Measurements from ENCODE around the gene SATB1. TPM values are rescaled to one million over a fixed set of nuclear protein-coding genes. Genes with fewer than 3 reads are reported as not detected.

SATB1 gene
- total and polyA plus RNA-seq, 2 of the 8 experiments (the other 6 are each of a cell fraction or from before 2014, with no cell fraction given) = 18.8 to 28.0 TPM

- TF ChIP-seq, protein P1, sequence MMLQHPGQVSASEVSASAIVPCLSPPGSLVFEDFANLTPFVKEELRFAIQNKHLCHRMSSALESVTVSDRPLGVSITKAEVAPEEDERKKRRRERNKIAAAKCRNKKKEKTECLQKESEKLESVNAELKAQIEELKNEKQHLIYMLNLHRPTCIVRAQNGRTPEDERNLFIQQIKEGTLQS (IDR thresholded peaks at IDR 0.05; ENCODE audit: insufficient read depth, low read depth, low read length) = no peak
- TF ChIP-seq NRF1 (IDR thresholded peaks at IDR 0.05; ENCODE audit: low read depth, low read length) (no peak), SAP30 (IDR thresholded peaks at IDR 0.05; ENCODE audit: insufficient read depth, insufficient replicate concordance, low read length) (no peak), EZH2 (IDR thresholded peaks at IDR 0.05; ENCODE audit: low read depth, low read length, severe bottlenecking) (no peak), BCL11A (IDR thresholded peaks at IDR 0.05; ENCODE audit: low read depth in 2 of 2, low read length in 2 of 2) (no peak)
Measured at GRCh38 chr3:18301781-18302180, 123.4 kb downstream of the SATB1 start (continued).

All from H1 (cell line).